ENCODE results near the gene ALG5.

Gene ALG5

GRCh38 chr13:36998624-36999041, 507 bp downstream of the ALG5 start:
- Histone ChIP-seq H3K9ac (peak overlapping the region; percentile 95), H3K36me3 (ENCODE audit: insufficient read depth) (no peaks in the 10 kb centered on the region), H3K4me1 (ENCODE audit: low read depth, poor library complexity, severe bottlenecking) (peaks cover 10% of the 10 kb centered on the region), H3K27me3 (ENCODE audit: insufficient read depth, low read depth) (no peaks in the 10 kb centered on the region), H3K4me2 (peak overlapping the region; percentile 84), H3K79me2 (ENCODE audit: insufficient read depth, low read depth) (peaks cover 52% of the 10 kb centered on the region), H4K20me1 (ENCODE audit: insufficient read depth) (no peaks in the 10 kb centered on the region), H2AFZ (ENCODE audit: low read depth) (peak overlapping the region; percentile 73), H3K27ac (peak overlapping the region; percentile 98), H3K4me3 (IDR thresholded peaks at IDR 0.05; ENCODE audit: insufficient read depth, low read depth, low read length) (peak overlapping the region; percentile 40)
- no peak for TF ChIP-seq CTCF (conservative IDR thresholded peaks at IDR 0.05; ENCODE audit: low read depth, low read length)

- H3K27ac ChIP-seq, result peak overlapping the region; percentile 98; the same call in 1 of the 2 replicates
- H4K20me1 ChIP-seq (ENCODE audit: insufficient read depth), result no peaks in the 10 kb centered on the region
Measured at GRCh38 chr13:36997716-36998427, 1.3 kb downstream of the ALG5 start.

DNA sequence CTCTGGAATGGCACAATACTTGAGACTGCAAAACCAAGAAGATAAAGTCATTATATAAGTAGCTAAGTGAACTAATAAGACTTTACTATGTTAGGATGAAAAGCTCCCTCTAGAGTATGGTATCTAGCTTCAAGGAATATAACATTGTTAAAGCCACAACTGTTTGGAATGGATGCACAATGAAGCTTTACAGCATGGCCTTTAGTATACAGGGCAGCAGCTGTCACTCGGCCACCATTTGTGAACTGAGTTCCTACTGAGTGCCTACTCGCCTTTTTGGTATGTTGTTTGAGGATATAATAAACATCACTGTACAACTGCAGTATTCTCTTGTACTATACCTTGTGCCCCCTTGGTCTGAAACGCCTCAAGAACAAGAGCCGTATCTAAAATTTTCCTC, 6.8 kb downstream of the ALG5 start:
- Histone ChIP-seq H3K4me2 (no peak overlapping the region), H3K4me3 (IDR thresholded peaks at IDR 0.05; ENCODE audit: insufficient read depth, low read depth, low read length) (no peak overlapping the region), H3K4me1 (ENCODE audit: low read depth, poor library complexity, severe bottlenecking) (no peaks in the 10 kb centered on the region), H2AFZ (ENCODE audit: low read depth) (no peak overlapping the region), H3K27ac (no peak overlapping the region), H3K9ac (no peak overlapping the region), H3K79me2 (ENCODE audit: insufficient read depth, low read depth) (peaks cover 18% of the 10 kb centered on the region; the same call in 1 of the 2 replicates), H4K20me1 (ENCODE audit: insufficient read depth) (no peaks in the 10 kb centered on the region), H3K27me3 (ENCODE audit: insufficient read depth, low read depth) (no peaks in the 10 kb centered on the region), H3K36me3 (ENCODE audit: insufficient read depth) (no peaks in the 10 kb centered on the region)
- TF ChIP-seq CTCF (conservative IDR thresholded peaks at IDR 0.05; ENCODE audit: low read depth, low read length), result no peak

More at GRCh38 chr13:36997716-36998427, 1.3 kb downstream of the ALG5 start:
- H3K36me3 ChIP-seq (ENCODE audit: insufficient read depth), result no peaks in the 10 kb centered on the region
- H2AFZ ChIP-seq (ENCODE audit: low read depth), result no peak overlapping the region
- no peak for TF ChIP-seq CTCF (conservative IDR thresholded peaks at IDR 0.05; ENCODE audit: low read depth, low read length)
- peaks cover 50% of the 10 kb centered on the region for H3K79me2 ChIP-seq (ENCODE audit: insufficient read depth, low read depth)
- peak overlapping the region; percentile 40 for H3K4me3 ChIP-seq (IDR thresholded peaks at IDR 0.05; ENCODE audit: insufficient read depth, low read depth, low read length)
- H3K27me3 ChIP-seq (ENCODE audit: insufficient read depth, low read depth), result no peaks in the 10 kb centered on the region
- H3K4me2 ChIP-seq, result peak overlapping the region; percentile 84
- H3K4me1 ChIP-seq (ENCODE audit: low read depth, poor library complexity, severe bottlenecking), result peaks cover 10% of the 10 kb centered on the region
- peak overlapping the region; percentile 95; the same call in 1 of the 2 replicates for H3K9ac ChIP-seq

DNA sequence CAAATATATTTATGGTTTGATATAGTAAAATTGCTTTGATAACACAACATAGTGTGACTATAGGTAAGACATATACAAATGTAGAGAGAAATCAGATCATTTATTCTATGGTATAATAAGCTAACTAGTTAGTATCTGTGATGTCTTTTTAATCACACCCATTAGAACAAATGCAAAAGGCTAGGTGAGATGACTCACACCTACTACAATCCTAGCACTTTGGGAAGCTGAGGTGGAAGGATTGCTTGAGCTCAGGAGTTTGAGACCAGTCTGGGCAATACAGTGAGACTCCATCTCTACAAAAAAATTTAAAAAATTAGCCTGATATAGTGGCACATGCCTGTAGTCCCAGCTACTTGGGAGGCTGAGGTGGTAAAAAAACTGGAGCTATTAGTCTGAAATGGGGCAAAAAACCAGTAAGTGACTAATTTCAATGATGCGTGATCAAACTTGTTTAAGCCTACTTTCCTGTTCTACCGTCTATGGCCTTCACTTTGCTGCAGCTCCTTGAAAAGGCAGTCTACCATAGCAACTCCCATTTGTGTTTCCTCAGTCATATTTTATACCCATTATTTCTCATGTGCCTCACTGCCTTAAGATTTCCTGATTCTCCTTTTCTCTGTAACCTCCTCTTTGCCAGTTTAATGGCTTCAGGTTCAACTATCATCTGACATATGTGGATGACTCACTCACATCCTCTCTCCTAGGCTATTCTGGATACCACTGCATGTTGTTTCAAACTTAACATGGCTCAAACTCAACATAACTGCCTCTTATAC, 12.5 kb downstream of the ALG5 start:
- no peak for TF ChIP-seq CTCF (conservative IDR thresholded peaks at IDR 0.05; ENCODE audit: low read depth, low read length)
- H3K27ac ChIP-seq, result no peak overlapping the region
- H3K4me1 ChIP-seq (ENCODE audit: low read depth, poor library complexity, severe bottlenecking), result no peaks in the 10 kb centered on the region
- H3K9ac ChIP-seq, result no peak overlapping the region
- no peaks in the 10 kb centered on the region for H3K36me3 ChIP-seq (ENCODE audit: insufficient read depth)
- H3K4me3 ChIP-seq (IDR thresholded peaks at IDR 0.05; ENCODE audit: insufficient read depth, low read depth, low read length), result no peak overlapping the region
- no peaks in the 10 kb centered on the region for H4K20me1 ChIP-seq (ENCODE audit: insufficient read depth)
- H2AFZ ChIP-seq (ENCODE audit: low read depth), result no peak overlapping the region
- no peaks in the 10 kb centered on the region for H3K79me2 ChIP-seq (ENCODE audit: insufficient read depth, low read depth)
- H3K27me3 ChIP-seq (ENCODE audit: insufficient read depth, low read depth), result no peaks in the 10 kb centered on the region
- no peak overlapping the region for H3K4me2 ChIP-seq

Data from KMS-11 (cell line).